Measurements from ENCODE around the gene SKP1. TPM values are rescaled to one million over a fixed set of nuclear protein-coding genes. Genes with fewer than 3 reads are reported as not detected.

Gene SKP1
- total and polyA plus RNA-seq, 4 donors = 129 to 407 (median 253) TPM

GRCh38 chr5:134209477-134210245 is 32.9 kb upstream of the SKP1 start (continued):
- no peak for TF ChIP-seq CTCF (IDR thresholded peaks at IDR 0.05; ENCODE audit: low read depth, low read length, missing input control)
- TF ChIP-seq YY1 (IDR thresholded peaks at IDR 0.05) = no peak

GRCh38 chr5:134207696-134208095 is 30.9 kb upstream of the SKP1 start:
- no peaks in the 10 kb centered on the region for H3K9me3 ChIP-seq (ENCODE audit: control insufficient read depth in 4 of 4, low read length in 3 of 4)
- no peak overlapping the region for H3K9ac ChIP-seq (ENCODE audit: low read depth in 1 of 2, low read length in 2 of 2)
- H3K4me1 ChIP-seq (ENCODE audit: control insufficient read depth in 4 of 4, insufficient read depth in 4 of 4, low read length in 3 of 4) = peaks cover 0 to 8% (median 3%) of the 10 kb centered on the region in 4 donors
- H3K36me3 ChIP-seq (ENCODE audit: control insufficient read depth in 4 of 4, insufficient read depth in 3 of 4, low read depth in 1 of 4, low read length in 3 of 4) = peaks cover 8 to 20% (median 10%) of the 10 kb centered on the region in 4 donors
- WGBS = 90% methylated on average over 1 of the region's 1 CpG
- TF ChIP-seq RAD21 (IDR thresholded peaks at IDR 0.05) (no peak), HNF4A (conservative IDR thresholded peaks at IDR 0.05) (no peak), YY1 (IDR thresholded peaks at IDR 0.05) (no peak), REST (IDR thresholded peaks at IDR 0.05) (no peak), EGR1 (IDR thresholded peaks at IDR 0.05; ENCODE audit: low read depth in 2 of 2) (no peak), TAF1 (conservative IDR thresholded peaks at IDR 0.05) (no peak), HNF4G (IDR thresholded peaks at IDR 0.05) (no peak), NR2F2 (IDR thresholded peaks at IDR 0.05) (no peak), GABPA (IDR thresholded peaks at IDR 0.05 in 1 of 2, conservative IDR thresholded peaks at IDR 0.05 in 1 of 2) (no peak), CTCF (IDR thresholded peaks at IDR 0.05; ENCODE audit: low read depth, low read length, missing input control) (no peak), MAX (IDR thresholded peaks at IDR 0.05) (no peak), FOXA1 (IDR thresholded peaks at IDR 0.05) (no peak), SP1 (IDR thresholded peaks at IDR 0.05) (no peak), RXRA (IDR thresholded peaks at IDR 0.05) (no peak), JUND (IDR thresholded peaks at IDR 0.05) (no peak), FOXA2 (IDR thresholded peaks at IDR 0.05) (no peak), ATF3 (IDR thresholded peaks at IDR 0.05) (no peak), ZBTB33 (IDR thresholded peaks at IDR 0.05) (no peak)
- H3K4me3 ChIP-seq (ENCODE audit: low read depth in 1 of 3, low read length in 3 of 3) = no peak overlapping the region
- no peak for DNase-seq (ENCODE audit: low spot score)
- H3K27ac ChIP-seq (ENCODE audit: low read depth in 1 of 2, low read length in 2 of 2) = no peak overlapping the region
- no peaks in the 10 kb centered on the region for H3K27me3 ChIP-seq (ENCODE audit: control insufficient read depth in 4 of 4, insufficient read depth in 4 of 4, low read length in 3 of 4)

All from liver (tissue), 9 donors.